Measurements from ENCODE around the gene XG.

XG gene

DNA sequence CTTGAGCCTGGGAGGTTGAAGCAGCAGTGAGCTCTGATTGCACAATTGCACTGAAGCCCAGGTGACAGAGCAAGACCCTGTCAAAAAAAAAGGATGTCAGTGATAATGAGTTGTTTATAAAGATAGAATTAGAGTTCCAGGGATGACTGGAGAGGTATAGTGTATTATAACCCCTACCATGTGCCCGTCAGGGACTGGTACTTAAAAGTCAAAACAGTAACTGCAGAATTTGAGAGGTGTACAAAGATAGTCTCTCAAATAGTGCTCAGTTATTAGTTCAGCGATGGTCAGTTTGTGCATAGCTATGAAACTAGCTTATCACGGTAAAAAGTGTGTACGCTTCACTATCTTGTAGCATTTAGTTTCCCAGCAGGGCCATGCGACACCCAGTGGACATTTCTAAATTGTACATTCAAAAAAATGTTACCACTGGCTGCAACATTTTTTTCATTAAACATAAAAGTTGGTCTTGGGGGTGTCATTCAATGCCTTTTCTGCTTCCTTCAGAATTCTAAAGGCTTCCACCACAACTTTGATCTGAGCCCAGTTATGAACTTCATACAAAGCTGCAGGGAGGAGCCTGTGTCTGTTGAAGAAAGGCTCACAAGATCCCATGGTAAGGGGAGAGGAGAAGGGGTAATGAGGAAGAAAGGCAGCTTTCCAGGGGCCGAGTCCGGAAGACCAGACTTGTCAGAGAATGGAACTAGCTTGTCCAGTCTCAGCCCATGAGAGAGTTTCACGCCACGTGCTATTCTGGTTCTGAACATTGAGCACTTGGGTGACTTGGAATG lies 67.7 kb downstream of the XG start:
- no peak overlapping the region for H3K4me2 ChIP-seq (ENCODE audit: low read length)

DNA sequence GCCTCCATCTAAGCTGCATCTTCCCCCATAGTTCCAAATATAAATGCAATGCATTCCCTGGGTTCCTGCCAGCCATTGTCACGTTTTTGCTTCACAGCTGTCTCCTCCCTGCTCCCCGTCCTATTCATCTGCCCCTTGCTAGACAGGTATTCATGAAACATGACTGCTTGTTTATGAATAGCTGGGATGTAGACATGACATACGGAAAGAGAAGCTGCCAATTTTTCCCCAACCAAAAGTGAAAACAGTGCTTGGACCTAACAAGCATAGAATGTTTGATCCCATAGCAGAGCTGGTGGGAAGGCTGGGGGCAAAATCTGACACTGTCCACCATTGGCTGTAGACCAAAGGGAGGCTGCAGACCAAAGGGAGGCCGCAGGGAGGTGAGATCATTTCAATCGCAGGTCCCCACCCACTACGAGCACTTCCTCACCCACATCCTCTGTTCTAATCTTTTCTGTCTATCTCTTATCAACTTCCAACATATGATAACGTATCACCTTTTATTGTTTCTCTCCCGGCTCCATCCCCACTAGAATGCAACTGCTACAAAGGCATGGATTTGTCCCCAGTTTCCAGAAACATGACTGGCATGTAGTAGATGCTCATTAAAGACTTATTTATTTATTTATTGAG lies 68.4 kb downstream of the XG start:
- H3F3A ChIP-seq (ENCODE audit: insufficient read depth, low read length): no peaks in the 10 kb centered on the region
- no peak overlapping the region for H3K4me2 ChIP-seq (ENCODE audit: low read length)
- no peak overlapping the region for H3K27ac ChIP-seq (ENCODE audit: low read depth, low read length, poor library complexity, severe bottlenecking)
- no peaks in the 10 kb centered on the region for H3K27me3 ChIP-seq (ENCODE audit: insufficient read depth, low read length)
- no peaks in the 10 kb centered on the region for H3K9me2 ChIP-seq (ENCODE audit: low read depth, low read length)
- no peaks in the 10 kb centered on the region for H3K9me3 ChIP-seq (ENCODE audit: low read length)
- H3K4me3 ChIP-seq (ENCODE audit: low read depth, low read length, poor library complexity, severe bottlenecking): no peak overlapping the region
- H3K4me1 ChIP-seq (ENCODE audit: insufficient read depth, low read length, severe bottlenecking): no peaks in the 10 kb centered on the region
- no peak overlapping the region for H3K9ac ChIP-seq (ENCODE audit: low read length)
- no peak overlapping the region for H2AFZ ChIP-seq (ENCODE audit: low read length)
- no peaks in the 10 kb centered on the region for H3K36me3 ChIP-seq (ENCODE audit: insufficient read depth, low read length)
- no peaks in the 10 kb centered on the region for H3K79me2 ChIP-seq (ENCODE audit: insufficient read depth, low read length)
- TF ChIP-seq, protein P1, sequence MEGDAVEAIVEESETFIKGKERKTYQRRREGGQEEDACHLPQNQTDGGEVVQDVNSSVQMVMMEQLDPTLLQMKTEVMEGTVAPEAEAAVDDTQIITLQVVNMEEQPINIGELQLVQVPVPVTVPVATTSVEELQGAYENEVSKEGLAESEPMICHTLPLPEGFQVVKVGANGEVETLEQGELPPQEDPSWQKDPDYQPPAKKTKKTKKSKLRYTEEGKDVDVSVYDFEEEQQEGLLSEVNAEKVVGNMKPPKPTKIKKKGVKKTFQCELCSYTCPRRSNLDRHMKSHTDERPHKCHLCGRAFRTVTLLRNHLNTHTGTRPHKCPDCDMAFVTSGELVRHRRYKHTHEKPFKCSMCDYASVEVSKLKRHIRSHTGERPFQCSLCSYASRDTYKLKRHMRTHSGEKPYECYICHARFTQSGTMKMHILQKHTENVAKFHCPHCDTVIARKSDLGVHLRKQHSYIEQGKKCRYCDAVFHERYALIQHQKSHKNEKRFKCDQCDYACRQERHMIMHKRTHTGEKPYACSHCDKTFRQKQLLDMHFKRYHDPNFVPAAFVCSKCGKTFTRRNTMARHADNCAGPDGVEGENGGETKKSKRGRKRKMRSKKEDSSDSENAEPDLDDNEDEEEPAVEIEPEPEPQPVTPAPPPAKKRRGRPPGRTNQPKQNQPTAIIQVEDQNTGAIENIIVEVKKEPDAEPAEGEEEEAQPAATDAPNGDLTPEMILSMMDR (IDR thresholded peaks at IDR 0.05; ENCODE audit: low read length): no peak
- no peak for TF ChIP-seq EZH2 (IDR thresholded peaks at IDR 0.05; ENCODE audit: borderline replicate concordance, low read length)
- H4K20me1 ChIP-seq (ENCODE audit: insufficient read depth, low read length): no peaks in the 10 kb centered on the region

More for the DNA sequence above, 67.7 kb downstream of the XG start:
- H3K9me3 ChIP-seq (ENCODE audit: low read length): no peaks in the 10 kb centered on the region
- H3K79me2 ChIP-seq (ENCODE audit: insufficient read depth, low read length): no peaks in the 10 kb centered on the region
- no peaks in the 10 kb centered on the region for H3K4me1 ChIP-seq (ENCODE audit: insufficient read depth, low read length, severe bottlenecking)
- no peaks in the 10 kb centered on the region for H3F3A ChIP-seq (ENCODE audit: insufficient read depth, low read length)
- no peaks in the 10 kb centered on the region for H3K36me3 ChIP-seq (ENCODE audit: insufficient read depth, low read length)
- no peak overlapping the region for H3K9ac ChIP-seq (ENCODE audit: low read length)
- no peaks in the 10 kb centered on the region for H3K27me3 ChIP-seq (ENCODE audit: insufficient read depth, low read length)
- no peak overlapping the region for H2AFZ ChIP-seq (ENCODE audit: low read length)
- no peaks in the 10 kb centered on the region for H4K20me1 ChIP-seq (ENCODE audit: insufficient read depth, low read length)
- TF ChIP-seq EZH2 (IDR thresholded peaks at IDR 0.05; ENCODE audit: borderline replicate concordance, low read length): no peak
- TF ChIP-seq, protein P1 (IDR thresholded peaks at IDR 0.05; ENCODE audit: low read length): peak; percentile 42
- no peak overlapping the region for H3K4me3 ChIP-seq (ENCODE audit: low read depth, low read length, poor library complexity, severe bottlenecking)
- no peak overlapping the region for H3K27ac ChIP-seq (ENCODE audit: low read depth, low read length, poor library complexity, severe bottlenecking)
- H3K9me2 ChIP-seq (ENCODE audit: low read depth, low read length): no peaks in the 10 kb centered on the region

GRCh38 chrX:2823795-2824386 lies 72.1 kb downstream of the XG start:
- H3K9me2 ChIP-seq (ENCODE audit: low read depth, low read length): no peaks in the 10 kb centered on the region
- no peak overlapping the region for H2AFZ ChIP-seq (ENCODE audit: low read length)
- no peak overlapping the region for H3K4me2 ChIP-seq (ENCODE audit: low read length)
- H3K9me3 ChIP-seq (ENCODE audit: low read length): no peaks in the 10 kb centered on the region
- no peak overlapping the region for H3K9ac ChIP-seq (ENCODE audit: low read length)
- no peaks in the 10 kb centered on the region for H4K20me1 ChIP-seq (ENCODE audit: insufficient read depth, low read length)
- H3K27me3 ChIP-seq (ENCODE audit: insufficient read depth, low read length): no peaks in the 10 kb centered on the region
- H3K36me3 ChIP-seq (ENCODE audit: insufficient read depth, low read length): no peaks in the 10 kb centered on the region
- H3F3A ChIP-seq (ENCODE audit: insufficient read depth, low read length): no peaks in the 10 kb centered on the region
- TF ChIP-seq, protein P1 (IDR thresholded peaks at IDR 0.05; ENCODE audit: low read length): no peak
- no peak for TF ChIP-seq EZH2 (IDR thresholded peaks at IDR 0.05; ENCODE audit: borderline replicate concordance, low read length)
- no peak overlapping the region for H3K4me3 ChIP-seq (ENCODE audit: low read depth, low read length, poor library complexity, severe bottlenecking)
- no peaks in the 10 kb centered on the region for H3K79me2 ChIP-seq (ENCODE audit: insufficient read depth, low read length)
- no peaks in the 10 kb centered on the region for H3K4me1 ChIP-seq (ENCODE audit: insufficient read depth, low read length, severe bottlenecking)
- H3K27ac ChIP-seq (ENCODE audit: low read depth, low read length, poor library complexity, severe bottlenecking): no peak overlapping the region

All from OCI-LY1 (cell line).